HG03097 (cell line): ENCODE data around the gene MANSC4.
A peak's percentile ranks its signal among the peaks of the same experiment; 100 is the strongest.

ENCODE experiments used
- ATAC-seq: cut with Tn5 transposase; IDR thresholded peaks from one replicate; pipeline ENCODE4 v1.9.1; 2021; ENCODE audit not compliant: unreplicated experiment, low FRiP score

Gene MANSC4

DNA sequence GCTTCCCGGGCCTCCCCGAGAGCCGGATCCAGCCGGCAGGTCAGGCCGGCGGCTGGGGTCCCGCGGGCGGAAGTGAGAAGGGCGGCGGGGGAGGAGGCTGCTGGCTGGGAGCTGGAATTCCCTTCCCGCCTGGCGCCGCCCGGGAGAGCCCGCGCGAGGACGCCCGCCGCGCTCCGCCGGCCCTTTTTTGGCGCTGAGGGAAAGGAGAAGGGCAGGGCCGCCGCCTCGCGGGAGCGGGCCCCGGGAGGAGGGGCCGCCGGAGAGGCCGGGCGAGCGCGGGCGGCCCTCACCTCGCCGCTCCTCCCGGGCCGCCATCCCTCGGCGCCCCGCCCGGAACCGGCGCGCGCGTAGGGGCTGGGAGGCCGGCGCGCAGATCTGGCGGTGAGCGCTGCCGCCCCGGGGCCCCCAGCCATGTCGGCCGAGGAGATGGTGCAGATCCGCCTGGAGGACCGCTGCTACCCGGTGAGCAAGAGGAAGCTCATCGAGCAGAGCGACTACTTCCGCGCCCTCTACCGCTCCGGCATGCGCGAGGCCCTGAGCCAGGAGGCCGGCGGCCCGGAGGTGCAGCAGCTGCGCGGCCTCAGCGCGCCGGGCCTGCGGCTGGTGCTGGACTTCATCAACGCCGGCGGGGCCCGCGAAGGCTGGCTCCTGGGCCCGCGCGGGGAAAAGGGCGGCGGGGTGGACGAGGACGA is at the start of gene MANSC4, which contains the start of gene KLHL42:
MANSC4 (minus strand) TSS at position 317 of the 692 bp plus-strand sequence. CDS start 8,960 bp downstream, outside the sequence.
KLHL42 (plus strand) TSS at position 314 of the 692 bp plus-strand sequence; CDS start at position 412, 98 bp downstream.
- ATAC-seq, result peak; percentile 89

DNA sequence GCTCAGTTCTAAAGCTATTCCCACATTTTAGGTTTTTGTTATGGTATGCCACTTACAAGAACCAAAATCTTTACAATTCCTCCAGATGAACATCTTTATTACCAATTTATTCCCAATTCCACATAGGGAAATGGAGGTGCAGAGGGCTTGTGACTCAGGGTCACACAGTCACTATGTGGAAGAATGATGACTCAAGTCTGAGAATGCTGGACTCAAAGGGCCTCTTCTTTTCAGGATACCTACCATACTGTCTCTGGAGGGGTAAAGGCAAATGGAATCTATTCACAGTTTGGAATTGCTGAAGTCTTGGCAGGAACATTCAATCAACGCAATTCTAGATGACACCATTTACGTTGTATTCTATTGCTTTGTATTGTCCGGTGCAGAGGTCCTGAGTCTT is 48.2 kb upstream of the MANSC4 start:
- no peak for ATAC-seq

GRCh38 chr12:27826076-27826475 is 46.0 kb upstream of the MANSC4 start:
- ATAC-seq, result no peak

- ATAC-seq, result no peak
Observed at GRCh38 chr12:27824126-27824842, 44.2 kb upstream of the MANSC4 start.

DNA sequence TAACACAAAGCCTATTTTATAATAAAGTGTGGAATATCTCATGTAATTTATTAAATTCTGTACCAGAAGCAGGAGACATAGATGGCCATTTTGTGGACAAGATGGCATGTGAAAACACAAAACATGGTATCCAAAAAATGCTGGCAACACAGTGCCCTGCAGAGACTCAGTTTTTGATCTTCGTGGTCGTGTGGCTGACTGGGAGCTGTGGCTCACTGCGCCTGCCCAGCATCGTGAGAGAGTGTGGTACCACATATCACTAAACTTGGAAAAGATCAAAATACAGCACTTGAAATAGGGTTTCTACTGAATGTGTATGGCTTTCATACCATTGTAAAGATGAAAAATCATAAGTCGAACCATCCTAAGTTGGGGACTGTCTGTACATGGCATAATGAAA is 43.0 kb upstream of the MANSC4 start:
- no peak for ATAC-seq

DNA sequence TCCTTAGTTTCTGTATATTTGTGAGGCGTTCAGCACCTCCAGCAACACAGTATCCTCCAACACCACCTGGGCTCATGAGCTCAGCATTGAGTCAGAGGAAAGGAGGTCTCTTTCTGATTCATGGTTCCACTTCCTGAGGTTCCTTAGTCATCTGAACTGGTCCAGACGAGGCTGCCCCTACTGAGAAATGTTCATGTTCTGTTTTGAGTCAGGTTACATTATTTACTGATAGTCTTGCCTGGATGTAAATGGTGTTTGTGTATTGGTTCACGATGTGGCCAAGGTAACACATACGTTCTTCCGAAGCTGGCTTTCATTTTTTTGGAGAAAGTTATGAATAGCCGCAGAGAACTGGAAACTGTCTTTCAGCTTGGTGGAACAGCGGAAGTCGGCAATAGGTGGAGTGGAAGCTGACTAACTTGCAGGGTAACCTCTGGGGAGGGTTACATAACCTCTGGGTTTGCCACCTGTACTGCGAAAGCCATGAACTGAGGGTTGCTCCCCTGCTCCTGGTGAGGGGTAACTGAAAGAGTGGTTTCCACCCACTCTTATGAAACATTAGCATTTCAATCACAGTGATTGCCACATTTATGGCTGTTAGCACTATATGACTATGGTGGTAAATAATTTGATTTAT is 42.2 kb upstream of the MANSC4 start:
- peak; percentile 65 for ATAC-seq

GRCh38 chr12:27821259-27821973 is 41.4 kb upstream of the MANSC4 start:
- no peak for ATAC-seq

DNA sequence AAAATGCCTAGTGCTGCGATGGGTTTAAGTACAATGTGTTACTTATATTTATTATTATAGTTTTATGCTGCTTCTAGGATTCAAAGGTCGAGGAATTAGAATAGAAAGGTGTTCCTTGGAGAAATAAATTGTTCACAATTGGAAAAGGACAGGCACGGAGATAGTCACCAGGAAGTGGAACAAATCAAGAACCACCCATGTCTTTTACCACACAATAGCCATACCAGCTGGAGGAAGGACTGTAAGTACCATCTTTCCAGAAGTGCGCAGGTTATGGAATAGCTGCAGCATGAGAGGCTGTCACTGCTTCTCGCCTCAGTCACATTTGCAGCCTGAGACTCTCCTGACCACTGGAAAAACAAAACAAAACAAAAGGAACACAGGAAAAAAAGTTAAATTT is 40.5 kb upstream of the MANSC4 start:
- ATAC-seq, result no peak

- ATAC-seq, result no peak
Observed at GRCh38 chr12:27818401-27818918, 38.4 kb upstream of the MANSC4 start.

- ATAC-seq, result no peak
Observed at GRCh38 chr12:27817766-27818165, 37.7 kb upstream of the MANSC4 start.

GRCh38 chr12:27814851-27815591 is 35.0 kb upstream of the MANSC4 start:
- no peak for ATAC-seq

GRCh38 chr12:27814411-27814810 is 34.4 kb upstream of the MANSC4 start:
- no peak for ATAC-seq

DNA sequence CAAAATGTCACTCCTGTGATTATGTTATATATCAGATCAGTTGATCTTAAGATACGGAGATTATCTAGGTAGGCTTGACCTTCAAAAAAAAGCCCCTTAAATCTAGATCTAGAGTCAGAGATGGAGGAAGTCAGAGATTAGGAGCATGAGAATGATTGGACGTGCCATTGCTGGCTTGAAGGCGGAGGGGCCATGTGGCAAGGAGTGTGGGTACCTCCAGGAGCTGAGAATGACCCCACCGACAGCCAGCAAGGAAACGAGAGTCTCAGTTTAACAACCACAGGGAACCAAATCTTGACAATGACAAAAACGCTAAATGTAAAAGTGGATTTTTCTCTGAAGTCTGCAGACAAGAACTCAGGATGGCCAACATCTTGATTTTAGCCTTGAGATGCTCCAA is 32.5 kb upstream of the MANSC4 start:
- no peak for ATAC-seq

DNA sequence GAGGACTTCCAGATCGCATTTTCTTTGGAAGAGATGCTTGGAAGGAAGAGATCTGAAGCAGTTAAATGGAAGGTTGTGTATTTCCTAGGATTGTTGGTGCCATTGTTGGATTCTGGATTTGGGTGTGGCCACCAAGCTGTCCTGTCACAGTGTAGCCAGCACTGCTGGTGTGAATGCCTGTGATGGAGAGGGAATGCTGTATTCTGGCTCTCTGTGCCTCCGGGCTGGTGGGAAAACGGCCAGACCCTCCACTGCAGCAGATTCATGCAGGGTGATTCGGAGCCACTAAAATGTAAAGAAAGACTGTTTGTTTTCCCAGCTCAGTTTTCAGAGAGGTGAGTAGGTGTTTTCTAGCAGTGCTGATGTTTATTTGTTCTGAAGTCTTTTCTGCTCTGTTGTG is 30.7 kb upstream of the MANSC4 start:
- ATAC-seq, result no peak

- ATAC-seq, result no peak
Observed at GRCh38 chr12:27808841-27809240, 28.8 kb upstream of the MANSC4 start.

- no peak for ATAC-seq
Observed at GRCh38 chr12:27807063-27807703, 27.1 kb upstream of the MANSC4 start.

DNA sequence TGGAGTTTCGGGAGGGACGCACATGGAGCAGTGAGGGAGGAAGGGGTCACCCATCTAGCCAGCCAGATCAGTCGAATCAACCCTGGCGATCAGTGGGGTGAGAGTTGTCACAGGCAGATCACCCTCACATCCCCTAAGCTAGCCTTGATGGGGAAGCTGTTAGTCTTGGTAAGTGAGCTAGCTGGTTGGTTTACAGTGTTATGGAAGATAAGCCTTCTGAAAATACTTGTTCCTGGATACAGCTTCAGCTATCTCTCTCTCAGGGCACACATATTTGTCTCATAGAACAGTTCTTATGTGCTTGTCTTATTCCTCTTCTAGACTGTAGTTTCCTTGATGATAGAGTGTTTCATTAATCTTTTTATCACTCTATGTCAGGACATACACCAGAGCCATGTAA is 26.2 kb upstream of the MANSC4 start:
- ATAC-seq, result no peak

DNA sequence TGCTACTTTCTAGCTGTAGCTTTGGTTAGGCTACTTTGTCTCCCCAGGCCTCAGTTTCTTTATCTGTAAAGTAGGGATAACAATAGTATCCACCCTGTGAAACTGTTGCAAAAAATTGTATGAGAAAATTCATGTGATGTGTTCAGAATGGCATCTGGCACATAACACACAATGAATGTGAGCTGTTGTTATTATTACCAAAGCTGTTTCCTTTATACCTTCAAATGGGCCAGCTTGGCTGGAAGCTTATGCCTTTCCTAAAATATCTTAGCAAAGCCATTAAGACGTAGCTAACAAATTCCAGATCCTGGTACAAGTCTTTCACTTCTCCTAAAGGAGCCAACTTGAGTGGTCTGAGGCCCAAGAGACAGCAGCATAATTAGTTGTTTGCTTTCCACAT is 25.2 kb upstream of the MANSC4 start:
- no peak for ATAC-seq

GRCh38 chr12:27802936-27803335 is 22.9 kb upstream of the MANSC4 start:
- no peak for ATAC-seq

- no peak for ATAC-seq
Observed at GRCh38 chr12:27802511-27802910, 22.5 kb upstream of the MANSC4 start.
